GM23338 (cell line): ENCODE results near the gene ZC3H7A. TPM values are rescaled to one million over a fixed set of nuclear protein-coding genes. Genes with fewer than 3 reads are reported as not detected.

Source experiments
- ATAC-seq: fragments of 200-7000 bp; cut with Tn5 transposase; 3 replicates; pipeline ENCODE4 v1.9.1; 2020
- DNase-seq: peaks from one replicate; pipeline ENCODE4 v3.0.0-alpha.2; 2015; ENCODE audit warnings: low spot score
- H2AFZ ChIP-seq: fragments of 200-600 bp; sonication (generic); 2 replicates; pipeline ENCODE4 v1.8.0; 2016; ENCODE audit warnings: antibody characterized with exemption, mild to moderate bottlenecking, moderate library complexity
- H3F3A ChIP-seq: fragments of 200-600 bp; sonication (generic); replicated peaks from 2 replicates; pipeline ENCODE4 v1.8.0; 2017; ENCODE audit warnings: antibody characterized with exemption, mixed run types, low read depth
- H3K27ac ChIP-seq: fragments of 200-600 bp; sonication (generic); 2 replicates; pipeline ENCODE4 v1.6.1; 2016; ENCODE audit warnings: low read depth
- H3K27me3 ChIP-seq: fragments of 200-600 bp; sonication (generic); 2 replicates; pipeline ENCODE4 v1.8.0; 2016; ENCODE audit warnings: mild to moderate bottlenecking, mixed run types, moderate library complexity; ENCODE audit not compliant: insufficient read depth
- H3K36me3 ChIP-seq: fragments of 200-600 bp; sonication (generic); 2 replicates; pipeline ENCODE4 v1.8.0; 2016; ENCODE audit warnings: mild to moderate bottlenecking; ENCODE audit not compliant: insufficient read depth
- H3K4me1 ChIP-seq: fragments of 200-600 bp; sonication (generic); 2 replicates; pipeline ENCODE4 v1.8.0; 2016; ENCODE audit warnings: mild to moderate bottlenecking, moderate library complexity; ENCODE audit not compliant: insufficient read depth
- H3K4me2 ChIP-seq: fragments of 200-600 bp; sonication (generic); 2 replicates; pipeline ENCODE4 v1.7.1; 2017; ENCODE audit warnings: mixed run types
- H3K4me3 ChIP-seq: fragments of 200-600 bp; sonication (generic); 2 replicates; pipeline ENCODE4 v1.6.1; 2016; ENCODE audit warnings: mixed run types
- H3K79me2 ChIP-seq: fragments of 200-600 bp; sonication (generic); replicated peaks from 2 replicates; pipeline ENCODE4 v1.8.0; 2017; ENCODE audit warnings: mild to moderate bottlenecking; ENCODE audit not compliant: insufficient read depth
- H3K9me2 ChIP-seq: fragments of 200-600 bp; sonication (generic); 2 replicates; pipeline ENCODE4 v1.8.0; 2017; ENCODE audit not compliant: insufficient read depth
- H4K20me1 ChIP-seq: fragments of 200-600 bp; sonication (generic); replicated peaks from 2 replicates; pipeline ENCODE4 v1.8.0; 2017; ENCODE audit warnings: mild to moderate bottlenecking; ENCODE audit not compliant: insufficient read depth
- H3K27ac Mint-ChIP-seq: 2 replicates; pipeline ENCODE4 v1.8.0; 2020; ENCODE audit warnings: inconsistent platforms, mild to moderate bottlenecking, moderate library complexity, mixed read lengths
- H3K27me3 Mint-ChIP-seq: 3 replicates; pipeline ENCODE4 v1.8.0; 2022; ENCODE audit warnings: low read depth, mild to moderate bottlenecking, moderate library complexity, mixed read lengths, inconsistent platforms; ENCODE audit not compliant: insufficient read depth, poor library complexity
- H3K36me3 Mint-ChIP-seq: 3 replicates; pipeline ENCODE4 v1.8.0; 2021; ENCODE audit warnings: low read depth, mild to moderate bottlenecking, inconsistent platforms, moderate library complexity, mixed read lengths
- H3K4me1 Mint-ChIP-seq: 3 replicates; pipeline ENCODE4 v1.8.0; 2020; ENCODE audit warnings: mild to moderate bottlenecking, inconsistent platforms, mixed read lengths
- H3K4me3 Mint-ChIP-seq: 3 replicates; pipeline ENCODE4 v1.8.0; 2021; ENCODE audit warnings: moderate library complexity, mild to moderate bottlenecking, inconsistent platforms, mixed read lengths
- H3K9me3 Mint-ChIP-seq: 3 replicates; pipeline ENCODE4 v1.8.0; 2020; ENCODE audit warnings: moderate library complexity, mild to moderate bottlenecking, inconsistent platforms, mixed read lengths
- CREB1 ChIP-seq: fragments of 250-450 bp; sonication (Bioruptor Pico); IDR thresholded peaks from 2 replicates; pipeline ENCODE4 v1.5.0; 2020; ENCODE audit warnings: low read depth, mild to moderate bottlenecking, moderate library complexity
- EZH2 ChIP-seq: fragments of 200-600 bp; sonication (generic); IDR thresholded peaks from one replicate; pipeline ENCODE4 v1.8.0; 2017; ENCODE audit warnings: antibody characterized with exemption, mild to moderate bottlenecking, low read depth; ENCODE audit not compliant: unreplicated experiment
- EZH2phosphoT487 ChIP-seq: fragments of 200-600 bp; sonication (generic); IDR thresholded peaks from one replicate; pipeline ENCODE4 v1.8.1; 2018; ENCODE audit warnings: antibody characterized with exemption; ENCODE audit not compliant: unreplicated experiment
- polyA plus RNA-seq: library from polyadenylated mRNA; unstranded; fragments of >200 nt; fragmentation: Nextera tagmentation; extraction: Ambion mirVana; gene quantifications from 2 replicates; pipeline ENCODE4 v1.2.1, GENCODE V29; 2016
- total RNA-seq: library from RNA; depleted of rRNA; stranded (reverse); fragments of >200 nt; shearing (Covaris generic); gene quantifications from 2 replicates; pipeline ENCODE4 v1.2.3, GENCODE V29; 2014
- TF ChIP-seq, protein P1 (sequence below): fragments of 250-450 bp; sonication (Bioruptor Pico); IDR thresholded peaks from 2 replicates; pipeline ENCODE4 v1.5.0; 2020; ENCODE audit warnings: mild to moderate bottlenecking, moderate library complexity
- TF ChIP-seq, protein P2 (sequence below): IDR thresholded peaks from one replicate; pipeline ENCODE4 v1.6.1; 2018; ENCODE audit warnings: antibody characterized with exemption; ENCODE audit not compliant: unreplicated experiment

Gene ZC3H7A
- total and polyA plus RNA-seq, 2 experiments from 2014 or later: 32.7 to 42.2 TPM

DNA sequence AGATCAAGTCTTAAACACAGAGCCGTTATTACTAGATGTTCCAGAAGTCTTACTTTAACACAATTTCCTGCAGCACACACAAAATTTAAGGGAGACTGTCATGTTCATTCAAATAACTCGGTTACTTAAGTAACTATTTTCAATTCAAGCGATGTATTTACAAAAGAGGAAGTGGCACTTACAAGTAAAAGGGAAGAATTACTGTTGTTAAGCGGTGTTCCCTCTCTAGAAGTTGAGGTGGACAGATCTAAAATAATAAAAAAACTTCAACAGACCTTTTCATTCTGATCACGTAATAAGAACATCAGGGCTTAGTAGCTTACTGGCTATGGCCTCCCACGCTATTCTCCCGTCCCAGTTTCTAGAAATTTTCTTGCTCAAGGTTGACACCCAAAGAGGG is 28.2 kb downstream of the ZC3H7A start:
- H3K27me3 Mint-ChIP-seq: peaks cover 2% of the 10 kb centered on the region
- peaks cover 58% of the 10 kb centered on the region for H3K36me3 Mint-ChIP-seq
- no peaks in the 10 kb centered on the region for H3K9me3 Mint-ChIP-seq
- no peak overlapping the region for H3K4me3 Mint-ChIP-seq
- Histone ChIP-seq H3K4me3 (no peak overlapping the region), H3K4me2 (no peak overlapping the region), H3K9me2 (no peaks in the 10 kb centered on the region), H4K20me1 (peaks cover 3% of the 10 kb centered on the region; the same call in 1 of the 2 replicates), H3K27me3 (no peaks in the 10 kb centered on the region), H3F3A (peaks cover 7% of the 10 kb centered on the region; the same call in 1 of the 2 replicates), H3K79me2 (no peaks in the 10 kb centered on the region), H3K27ac (peak overlapping the region; percentile 57; the same call in 1 of the 2 replicates), H2AFZ (no peak overlapping the region), H3K36me3 (peaks cover 60% of the 10 kb centered on the region), H3K4me1 (no peaks in the 10 kb centered on the region)
- DNase-seq: no peak
- no peak for TF ChIP-seq CREB1
- TF ChIP-seq EZH2phosphoT487: no peak
- TF ChIP-seq EZH2: no peak
- TF ChIP-seq, protein P1, sequence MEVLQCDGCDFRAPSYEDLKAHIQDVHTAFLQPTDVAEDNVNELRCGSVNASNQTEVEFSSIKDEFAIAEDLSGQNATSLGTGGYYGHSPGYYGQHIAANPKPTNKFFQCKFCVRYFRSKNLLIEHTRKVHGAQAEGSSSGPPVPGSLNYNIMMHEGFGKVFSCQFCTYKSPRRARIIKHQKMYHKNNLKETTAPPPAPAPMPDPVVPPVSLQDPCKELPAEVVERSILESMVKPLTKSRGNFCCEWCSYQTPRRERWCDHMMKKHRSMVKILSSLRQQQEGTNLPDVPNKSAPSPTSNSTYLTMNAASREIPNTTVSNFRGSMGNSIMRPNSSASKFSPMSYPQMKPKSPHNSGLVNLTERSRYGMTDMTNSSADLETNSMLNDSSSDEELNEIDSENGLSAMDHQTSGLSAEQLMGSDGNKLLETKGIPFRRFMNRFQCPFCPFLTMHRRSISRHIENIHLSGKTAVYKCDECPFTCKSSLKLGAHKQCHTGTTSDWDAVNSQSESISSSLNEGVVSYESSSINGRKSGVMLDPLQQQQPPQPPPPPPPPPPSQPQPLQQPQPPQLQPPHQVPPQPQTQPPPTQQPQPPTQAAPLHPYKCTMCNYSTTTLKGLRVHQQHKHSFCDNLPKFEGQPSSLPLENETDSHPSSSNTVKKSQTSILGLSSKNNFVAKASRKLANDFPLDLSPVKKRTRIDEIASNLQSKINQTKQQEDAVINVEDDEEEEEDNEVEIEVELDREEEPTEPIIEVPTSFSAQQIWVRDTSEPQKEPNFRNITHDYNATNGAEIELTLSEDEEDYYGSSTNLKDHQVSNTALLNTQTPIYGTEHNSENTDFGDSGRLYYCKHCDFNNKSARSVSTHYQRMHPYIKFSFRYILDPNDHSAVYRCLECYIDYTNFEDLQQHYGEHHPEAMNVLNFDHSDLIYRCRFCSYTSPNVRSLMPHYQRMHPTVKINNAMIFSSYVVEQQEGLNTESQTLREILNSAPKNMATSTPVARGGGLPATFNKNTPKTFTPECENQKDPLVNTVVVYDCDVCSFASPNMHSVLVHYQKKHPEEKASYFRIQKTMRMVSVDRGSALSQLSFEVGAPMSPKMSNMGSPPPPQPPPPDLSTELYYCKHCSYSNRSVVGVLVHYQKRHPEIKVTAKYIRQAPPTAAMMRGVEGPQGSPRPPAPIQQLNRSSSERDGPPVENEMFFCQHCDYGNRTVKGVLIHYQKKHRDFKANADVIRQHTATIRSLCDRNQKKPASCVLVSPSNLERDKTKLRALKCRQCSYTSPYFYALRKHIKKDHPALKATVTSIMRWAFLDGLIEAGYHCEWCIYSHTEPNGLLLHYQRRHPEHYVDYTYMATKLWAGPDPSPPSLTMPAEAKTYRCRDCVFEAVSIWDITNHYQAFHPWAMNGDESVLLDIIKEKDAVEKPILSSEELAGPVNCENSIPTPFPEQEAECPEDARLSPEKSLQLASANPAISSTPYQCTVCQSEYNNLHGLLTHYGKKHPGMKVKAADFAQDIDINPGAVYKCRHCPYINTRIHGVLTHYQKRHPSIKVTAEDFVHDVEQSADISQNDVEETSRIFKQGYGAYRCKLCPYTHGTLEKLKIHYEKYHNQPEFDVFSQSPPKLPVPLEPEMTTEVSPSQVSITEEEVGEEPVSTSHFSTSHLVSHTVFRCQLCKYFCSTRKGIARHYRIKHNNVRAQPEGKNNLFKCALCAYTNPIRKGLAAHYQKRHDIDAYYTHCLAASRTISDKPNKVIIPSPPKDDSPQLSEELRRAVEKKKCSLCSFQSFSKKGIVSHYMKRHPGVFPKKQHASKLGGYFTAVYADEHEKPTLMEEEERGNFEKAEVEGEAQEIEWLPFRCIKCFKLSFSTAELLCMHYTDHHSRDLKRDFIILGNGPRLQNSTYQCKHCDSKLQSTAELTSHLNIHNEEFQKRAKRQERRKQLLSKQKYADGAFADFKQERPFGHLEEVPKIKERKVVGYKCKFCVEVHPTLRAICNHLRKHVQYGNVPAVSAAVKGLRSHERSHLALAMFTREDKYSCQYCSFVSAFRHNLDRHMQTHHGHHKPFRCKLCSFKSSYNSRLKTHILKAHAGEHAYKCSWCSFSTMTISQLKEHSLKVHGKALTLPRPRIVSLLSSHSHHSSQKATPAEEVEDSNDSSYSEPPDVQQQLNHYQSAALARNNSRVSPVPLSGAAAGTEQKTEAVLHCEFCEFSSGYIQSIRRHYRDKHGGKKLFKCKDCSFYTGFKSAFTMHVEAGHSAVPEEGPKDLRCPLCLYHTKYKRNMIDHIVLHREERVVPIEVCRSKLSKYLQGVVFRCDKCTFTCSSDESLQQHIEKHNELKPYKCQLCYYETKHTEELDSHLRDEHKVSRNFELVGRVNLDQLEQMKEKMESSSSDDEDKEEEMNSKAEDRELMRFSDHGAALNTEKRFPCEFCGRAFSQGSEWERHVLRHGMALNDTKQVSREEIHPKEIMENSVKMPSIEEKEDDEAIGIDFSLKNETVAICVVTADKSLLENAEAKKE (CRISPR knock-in tag): no peak
- TF ChIP-seq, protein P2, sequence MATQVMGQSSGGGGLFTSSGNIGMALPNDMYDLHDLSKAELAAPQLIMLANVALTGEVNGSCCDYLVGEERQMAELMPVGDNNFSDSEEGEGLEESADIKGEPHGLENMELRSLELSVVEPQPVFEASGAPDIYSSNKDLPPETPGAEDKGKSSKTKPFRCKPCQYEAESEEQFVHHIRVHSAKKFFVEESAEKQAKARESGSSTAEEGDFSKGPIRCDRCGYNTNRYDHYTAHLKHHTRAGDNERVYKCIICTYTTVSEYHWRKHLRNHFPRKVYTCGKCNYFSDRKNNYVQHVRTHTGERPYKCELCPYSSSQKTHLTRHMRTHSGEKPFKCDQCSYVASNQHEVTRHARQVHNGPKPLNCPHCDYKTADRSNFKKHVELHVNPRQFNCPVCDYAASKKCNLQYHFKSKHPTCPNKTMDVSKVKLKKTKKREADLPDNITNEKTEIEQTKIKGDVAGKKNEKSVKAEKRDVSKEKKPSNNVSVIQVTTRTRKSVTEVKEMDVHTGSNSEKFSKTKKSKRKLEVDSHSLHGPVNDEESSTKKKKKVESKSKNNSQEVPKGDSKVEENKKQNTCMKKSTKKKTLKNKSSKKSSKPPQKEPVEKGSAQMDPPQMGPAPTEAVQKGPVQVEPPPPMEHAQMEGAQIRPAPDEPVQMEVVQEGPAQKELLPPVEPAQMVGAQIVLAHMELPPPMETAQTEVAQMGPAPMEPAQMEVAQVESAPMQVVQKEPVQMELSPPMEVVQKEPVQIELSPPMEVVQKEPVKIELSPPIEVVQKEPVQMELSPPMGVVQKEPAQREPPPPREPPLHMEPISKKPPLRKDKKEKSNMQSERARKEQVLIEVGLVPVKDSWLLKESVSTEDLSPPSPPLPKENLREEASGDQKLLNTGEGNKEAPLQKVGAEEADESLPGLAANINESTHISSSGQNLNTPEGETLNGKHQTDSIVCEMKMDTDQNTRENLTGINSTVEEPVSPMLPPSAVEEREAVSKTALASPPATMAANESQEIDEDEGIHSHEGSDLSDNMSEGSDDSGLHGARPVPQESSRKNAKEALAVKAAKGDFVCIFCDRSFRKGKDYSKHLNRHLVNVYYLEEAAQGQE: no peak
- ATAC-seq: no peak
- H3K4me1 Mint-ChIP-seq: no peaks in the 10 kb centered on the region
- H3K27ac Mint-ChIP-seq: no peak overlapping the region
